ENCODE measurements around the gene AGPS.
"Not testable (repeated sequence)": the region's sequence is repeated elsewhere in the genome, so short reads cannot be mapped to it uniquely, and the experiment has no call there.

Gene AGPS

DNA sequence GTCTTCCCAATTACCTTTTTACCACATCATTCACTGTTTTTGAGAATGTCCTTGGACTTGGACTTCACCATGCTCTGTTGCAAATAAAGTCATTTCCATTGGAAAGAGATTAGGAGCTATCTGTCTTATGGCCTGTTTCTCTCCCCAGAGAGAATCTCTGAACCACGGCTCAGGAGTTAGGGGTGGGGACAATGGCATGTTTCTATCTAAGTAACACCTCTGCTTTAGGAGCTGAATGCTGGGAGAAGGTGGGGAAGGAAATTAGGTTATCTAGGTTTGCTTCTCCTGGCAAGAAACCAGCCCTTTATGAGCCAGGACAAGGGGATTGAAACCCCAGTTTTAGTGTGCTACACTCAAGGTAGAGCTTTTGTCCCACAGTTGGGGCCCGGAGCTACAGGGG is 86.3 kb downstream of the AGPS start:
- no peaks in the 10 kb centered on the region for H3K9me3 ChIP-seq (replicated peaks; ENCODE audit: low read length)
- no peak overlapping the region for H3K4me3 ChIP-seq (ENCODE audit: low read length)
- peaks cover 11% of the 10 kb centered on the region for H3K36me3 ChIP-seq (ENCODE audit: insufficient read depth, low read length)
- no peaks in the 10 kb centered on the region for H3K27me3 ChIP-seq (ENCODE audit: control insufficient read depth, insufficient read depth, low read length)
- peaks cover 7% of the 10 kb centered on the region for H3K4me1 ChIP-seq (ENCODE audit: control insufficient read depth, insufficient read depth, low read length)
- no peak overlapping the region for H3K9ac ChIP-seq (ENCODE audit: low read depth, low read length)
- no peak overlapping the region for H3K4me2 ChIP-seq (ENCODE audit: low read length)

DNA sequence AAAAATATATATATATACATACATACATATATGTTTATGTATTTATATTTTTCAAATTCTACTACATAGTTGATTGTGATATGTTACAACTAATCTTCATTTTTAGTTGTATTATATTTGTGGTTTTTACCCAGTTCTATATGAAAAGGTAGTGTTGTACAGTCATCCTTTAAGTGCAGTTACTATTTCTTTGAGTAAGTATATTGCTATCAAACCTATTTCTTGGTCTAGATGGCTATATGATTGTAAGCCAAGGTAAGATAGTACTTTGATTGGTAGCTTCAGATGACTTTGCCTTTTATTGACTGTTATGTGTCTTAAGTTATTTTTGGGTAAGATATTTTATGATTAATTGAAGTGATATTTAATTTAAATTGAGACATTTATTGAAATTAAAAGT is 89.6 kb downstream of the AGPS start:
- Histone ChIP-seq H3K4me2 (ENCODE audit: low read length) (no peak overlapping the region), H3K9me3 (replicated peaks; ENCODE audit: low read length) (no peaks in the 10 kb centered on the region), H3K36me3 (ENCODE audit: insufficient read depth, low read length) (peaks cover 22% of the 10 kb centered on the region), H3K4me3 (ENCODE audit: low read length) (no peak overlapping the region), H3K9ac (ENCODE audit: low read depth, low read length) (no peak overlapping the region), H3K27me3 (ENCODE audit: control insufficient read depth, insufficient read depth, low read length) (no peaks in the 10 kb centered on the region), H3K4me1 (ENCODE audit: control insufficient read depth, insufficient read depth, low read length) (no peaks in the 10 kb centered on the region)

DNA sequence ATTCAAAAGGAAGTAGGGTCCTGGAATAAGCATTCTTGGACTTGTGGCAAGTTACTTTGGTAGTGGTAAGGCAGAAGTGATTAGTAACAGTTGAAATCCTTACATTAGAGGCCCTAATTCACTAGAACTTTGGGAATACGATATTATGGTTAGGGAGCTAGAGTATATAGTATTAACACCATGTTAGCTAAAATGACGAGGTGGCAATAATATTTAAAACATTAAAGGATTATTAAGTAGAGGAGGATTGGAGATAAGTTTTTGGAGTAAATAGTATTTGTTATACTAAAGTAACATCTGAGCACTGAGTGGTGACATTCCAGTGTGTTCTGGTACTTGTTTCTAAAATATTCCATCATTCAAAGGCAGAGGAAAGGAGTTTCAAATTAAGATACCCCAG is 91.0 kb downstream of the AGPS start:
- no peaks in the 10 kb centered on the region for H3K27me3 ChIP-seq (ENCODE audit: control insufficient read depth, insufficient read depth, low read length)
- no peaks in the 10 kb centered on the region for H3K4me1 ChIP-seq (ENCODE audit: control insufficient read depth, insufficient read depth, low read length)
- no peak overlapping the region for H3K4me3 ChIP-seq (ENCODE audit: low read length)
- H3K36me3 ChIP-seq (ENCODE audit: insufficient read depth, low read length), result peaks cover 16% of the 10 kb centered on the region
- no peak overlapping the region for H3K9ac ChIP-seq (ENCODE audit: low read depth, low read length)
- no peaks in the 10 kb centered on the region for H3K9me3 ChIP-seq (replicated peaks; ENCODE audit: low read length)
- H3K4me2 ChIP-seq (ENCODE audit: low read length), result no peak overlapping the region

DNA sequence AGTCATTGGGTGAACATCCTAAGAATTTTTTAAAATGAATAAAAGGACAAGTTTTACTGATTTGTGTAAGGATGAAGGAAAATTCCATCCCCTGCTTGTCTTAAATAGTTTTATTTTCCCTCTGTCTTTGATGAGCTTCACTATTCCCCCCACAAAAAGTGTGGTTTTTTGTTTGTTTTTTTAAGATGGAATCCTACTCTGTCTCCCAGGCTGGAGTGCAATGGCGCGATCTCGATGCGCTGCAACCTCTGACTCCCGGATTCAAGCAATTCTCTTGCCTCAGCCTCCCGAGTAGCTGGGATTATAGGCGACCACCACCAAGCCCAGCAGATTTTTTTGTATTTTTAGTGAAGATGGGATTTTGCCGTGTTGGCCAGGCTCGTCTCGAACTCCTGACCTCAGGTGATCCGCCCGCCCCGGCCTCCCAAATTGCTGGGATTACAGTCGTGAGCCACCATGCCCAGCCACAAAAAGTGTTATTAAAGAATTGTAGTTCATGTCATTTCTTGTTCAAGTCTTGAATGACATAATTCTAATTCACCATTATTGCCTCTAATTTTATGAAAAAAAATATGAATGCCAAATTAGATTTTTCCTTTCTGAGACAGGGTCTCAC is 91.7 kb downstream of the AGPS start:
- peaks cover 10% of the 10 kb centered on the region for H3K36me3 ChIP-seq (ENCODE audit: insufficient read depth, low read length)
- no peak overlapping the region for H3K9ac ChIP-seq (ENCODE audit: low read depth, low read length)
- no peaks in the 10 kb centered on the region for H3K4me1 ChIP-seq (ENCODE audit: control insufficient read depth, insufficient read depth, low read length)

DNA sequence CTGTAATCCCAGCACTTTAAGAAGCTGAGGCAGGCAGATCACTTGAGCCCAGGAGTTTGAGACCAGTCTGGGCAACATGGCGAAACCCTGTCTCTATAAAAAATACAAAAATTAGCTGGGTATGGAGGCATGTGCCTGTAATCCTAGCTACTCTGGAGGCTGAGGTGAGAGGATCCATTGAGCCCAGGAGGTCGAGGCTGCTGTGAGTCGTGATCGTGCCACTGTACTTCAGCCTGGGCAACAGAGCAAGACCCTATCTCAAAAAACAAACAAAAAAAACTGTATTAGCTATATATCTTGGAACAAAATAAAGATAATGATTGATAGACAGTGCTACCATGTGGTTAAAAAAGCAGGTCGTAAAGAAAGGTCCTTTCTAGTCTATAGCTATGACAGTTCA is 93.1 kb downstream of the AGPS start:
- H3K4me1 ChIP-seq (ENCODE audit: control insufficient read depth, insufficient read depth, low read length); H3K27me3 ChIP-seq (ENCODE audit: control insufficient read depth, insufficient read depth, low read length); H3K9ac ChIP-seq (ENCODE audit: low read depth, low read length); H3K9me3 ChIP-seq (replicated peaks; ENCODE audit: low read length); H3K4me3 ChIP-seq (ENCODE audit: low read length); H3K4me2 ChIP-seq (ENCODE audit: low read length): not testable (repeated sequence)
- H3K36me3 ChIP-seq (ENCODE audit: insufficient read depth, low read length), result peaks cover 10% of the 10 kb centered on the region

More for the DNA sequence above, 91.7 kb downstream of the AGPS start:
- no peak overlapping the region for H3K4me3 ChIP-seq (ENCODE audit: low read length)
- H3K9me3 ChIP-seq (replicated peaks; ENCODE audit: low read length), result no peaks in the 10 kb centered on the region
- H3K4me2 ChIP-seq (ENCODE audit: low read length), result no peak overlapping the region
- H3K27me3 ChIP-seq (ENCODE audit: control insufficient read depth, insufficient read depth, low read length), result no peaks in the 10 kb centered on the region

DNA sequence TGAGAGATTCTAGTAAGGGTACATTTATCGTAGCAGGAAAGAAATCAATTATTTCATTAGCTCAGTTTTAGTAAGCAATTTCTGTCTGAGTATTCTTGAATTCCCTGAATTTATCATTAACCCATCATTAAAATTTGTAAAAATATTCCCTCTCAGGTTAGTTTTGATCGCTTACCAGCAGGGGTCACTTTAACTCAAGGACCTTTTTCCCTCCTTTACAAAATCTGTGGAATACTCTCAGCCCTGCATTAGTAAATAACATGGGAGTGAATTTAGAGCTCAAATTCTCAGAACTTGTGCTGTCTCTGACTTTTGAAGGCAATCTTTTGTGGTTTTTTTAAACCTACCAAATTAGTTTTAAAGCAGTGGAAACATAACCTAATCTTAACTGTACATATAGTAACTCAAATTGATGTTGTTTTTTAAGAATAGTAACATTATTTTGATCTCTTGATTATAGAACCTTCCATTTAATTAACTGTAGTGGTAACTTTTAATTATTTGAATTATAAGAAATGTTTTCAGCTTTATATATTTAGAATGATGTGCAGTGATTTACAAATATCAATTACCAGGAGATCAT is 97.2 kb downstream of the AGPS start:
- Histone ChIP-seq H3K36me3 (ENCODE audit: insufficient read depth, low read length) (peaks cover 8% of the 10 kb centered on the region), H3K4me3 (ENCODE audit: low read length) (no peak overlapping the region), H3K9me3 (replicated peaks; ENCODE audit: low read length) (no peaks in the 10 kb centered on the region), H3K4me2 (ENCODE audit: low read length) (no peak overlapping the region), H3K9ac (ENCODE audit: low read depth, low read length) (no peak overlapping the region), H3K27me3 (ENCODE audit: control insufficient read depth, insufficient read depth, low read length) (no peaks in the 10 kb centered on the region), H3K4me1 (ENCODE audit: control insufficient read depth, insufficient read depth, low read length) (no peaks in the 10 kb centered on the region)

DNA sequence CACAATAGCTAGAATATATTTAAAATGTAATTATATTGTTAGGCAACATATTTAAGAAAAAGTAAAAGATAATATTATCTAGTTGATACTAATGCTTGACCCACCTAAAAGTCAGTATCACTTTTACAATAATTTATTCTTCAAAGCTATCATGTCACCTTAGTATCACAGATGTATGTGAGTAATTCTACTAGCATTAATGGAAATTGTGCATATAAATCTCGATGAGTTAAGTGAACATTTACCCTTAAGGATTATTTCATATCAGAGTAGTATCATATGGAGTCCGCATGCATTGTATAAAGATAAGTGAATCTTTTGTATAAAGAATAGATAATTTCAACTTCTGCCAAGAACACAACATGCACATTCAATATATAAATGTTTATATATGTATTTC is 103.4 kb downstream of the AGPS start:
- no peak overlapping the region for H3K9ac ChIP-seq (ENCODE audit: low read depth, low read length)
- H3K4me3 ChIP-seq (ENCODE audit: low read length), result no peak overlapping the region
- H3K4me2 ChIP-seq (ENCODE audit: low read length), result no peak overlapping the region
- no peaks in the 10 kb centered on the region for H3K4me1 ChIP-seq (ENCODE audit: control insufficient read depth, insufficient read depth, low read length)
- no peaks in the 10 kb centered on the region for H3K9me3 ChIP-seq (replicated peaks; ENCODE audit: low read length)
- H3K27me3 ChIP-seq (ENCODE audit: control insufficient read depth, insufficient read depth, low read length), result no peaks in the 10 kb centered on the region
- peaks cover 4% of the 10 kb centered on the region for H3K36me3 ChIP-seq (ENCODE audit: insufficient read depth, low read length)

DNA sequence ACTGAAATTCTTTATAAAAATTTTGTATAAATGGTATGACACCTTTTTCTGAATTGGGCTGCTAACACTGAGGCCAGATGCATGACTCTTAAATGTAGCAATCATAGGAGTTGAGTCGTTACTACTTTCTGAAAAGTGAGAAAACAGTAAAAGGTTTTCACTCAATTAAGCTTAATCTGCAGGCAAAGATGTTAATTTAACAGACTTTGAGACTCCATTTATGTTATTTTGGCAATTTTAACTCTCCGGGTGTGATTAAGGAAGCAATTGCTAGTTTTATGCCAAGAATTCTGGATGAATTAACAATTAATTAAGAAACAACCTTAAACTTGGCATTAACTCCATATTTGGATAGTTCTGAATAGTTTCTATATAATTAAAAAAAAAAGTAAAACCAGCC is 104.3 kb downstream of the AGPS start:
- Histone ChIP-seq H3K4me3 (ENCODE audit: low read length) (no peak overlapping the region), H3K4me2 (ENCODE audit: low read length) (no peak overlapping the region), H3K9me3 (replicated peaks; ENCODE audit: low read length) (no peaks in the 10 kb centered on the region), H3K9ac (ENCODE audit: low read depth, low read length) (no peak overlapping the region), H3K36me3 (ENCODE audit: insufficient read depth, low read length) (peaks cover 4% of the 10 kb centered on the region), H3K27me3 (ENCODE audit: control insufficient read depth, insufficient read depth, low read length) (no peaks in the 10 kb centered on the region), H3K4me1 (ENCODE audit: control insufficient read depth, insufficient read depth, low read length) (no peaks in the 10 kb centered on the region)

DNA sequence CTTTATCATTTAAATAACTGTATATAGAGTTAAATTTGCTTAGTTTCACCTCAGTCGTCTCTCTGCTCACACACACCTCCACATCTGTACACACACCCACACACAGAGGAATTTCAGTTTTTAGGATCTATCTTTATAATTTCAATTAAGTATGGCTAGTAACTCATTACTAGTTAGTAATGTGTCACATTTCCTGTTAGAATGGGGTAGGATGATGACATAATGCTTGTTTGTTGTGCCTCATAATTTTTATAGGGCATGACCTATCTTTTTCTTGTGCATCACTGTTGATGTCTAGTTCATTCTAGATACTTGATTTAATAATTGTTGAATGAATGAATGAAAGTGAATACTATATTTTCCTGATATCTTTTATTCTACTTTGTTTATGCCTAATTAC is 108.6 kb downstream of the AGPS start:
- no peak overlapping the region for H3K9ac ChIP-seq (ENCODE audit: low read depth, low read length)
- no peaks in the 10 kb centered on the region for H3K9me3 ChIP-seq (replicated peaks; ENCODE audit: low read length)
- no peak overlapping the region for H3K4me2 ChIP-seq (ENCODE audit: low read length)
- H3K27me3 ChIP-seq (ENCODE audit: control insufficient read depth, insufficient read depth, low read length), result no peaks in the 10 kb centered on the region
- no peaks in the 10 kb centered on the region for H3K4me1 ChIP-seq (ENCODE audit: control insufficient read depth, insufficient read depth, low read length)
- H3K4me3 ChIP-seq (ENCODE audit: low read length), result no peak overlapping the region
- no peaks in the 10 kb centered on the region for H3K36me3 ChIP-seq (ENCODE audit: insufficient read depth, low read length)

DNA sequence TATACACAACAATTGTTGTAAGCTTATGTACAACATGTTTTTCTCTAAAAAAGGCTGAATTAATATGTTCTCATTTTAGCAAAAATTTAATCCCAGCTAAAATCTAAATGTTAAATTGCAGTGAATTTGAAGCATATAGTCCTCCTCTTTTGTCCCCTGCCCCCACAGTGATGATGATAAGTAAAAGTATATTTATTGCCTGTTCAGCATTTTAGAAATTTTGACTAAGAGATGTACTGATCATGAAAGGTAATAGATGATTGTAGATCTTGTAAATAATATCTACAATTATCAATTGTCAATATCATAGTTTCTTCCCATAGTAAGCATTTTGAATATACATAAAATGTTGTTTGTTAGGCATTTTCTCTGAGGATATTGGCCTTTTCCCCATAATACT is 113.9 kb downstream of the AGPS start:
- H3K9me3 ChIP-seq (replicated peaks; ENCODE audit: low read length), result no peaks in the 10 kb centered on the region
- no peak overlapping the region for H3K4me2 ChIP-seq (ENCODE audit: low read length)
- H3K4me3 ChIP-seq (ENCODE audit: low read length), result no peak overlapping the region
- H3K4me1 ChIP-seq (ENCODE audit: control insufficient read depth, insufficient read depth, low read length), result no peaks in the 10 kb centered on the region
- no peak overlapping the region for H3K9ac ChIP-seq (ENCODE audit: low read depth, low read length)
- peaks cover 10% of the 10 kb centered on the region for H3K36me3 ChIP-seq (ENCODE audit: insufficient read depth, low read length)
- no peaks in the 10 kb centered on the region for H3K27me3 ChIP-seq (ENCODE audit: control insufficient read depth, insufficient read depth, low read length)

DNA sequence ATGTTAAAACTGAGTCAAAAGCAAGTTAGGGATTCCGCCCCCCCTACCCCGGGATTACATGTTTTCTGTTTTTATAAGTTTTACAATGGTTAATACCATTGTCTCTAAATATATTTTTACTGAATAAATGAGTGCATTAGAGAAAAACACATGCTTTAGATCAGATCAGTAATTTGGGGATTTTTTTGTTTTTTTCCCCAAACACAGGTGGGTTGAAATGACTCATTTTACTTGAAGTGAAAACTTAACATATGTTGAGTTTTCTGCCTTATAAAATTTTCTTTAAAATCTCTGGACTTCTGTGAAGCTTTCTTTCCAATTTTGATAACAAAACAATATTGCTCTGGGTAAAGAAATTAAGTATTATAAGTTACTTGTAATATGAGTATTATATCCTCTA is 114.4 kb downstream of the AGPS start:
- Histone ChIP-seq H3K27me3 (ENCODE audit: control insufficient read depth, insufficient read depth, low read length) (no peaks in the 10 kb centered on the region), H3K36me3 (ENCODE audit: insufficient read depth, low read length) (peaks cover 10% of the 10 kb centered on the region), H3K4me1 (ENCODE audit: control insufficient read depth, insufficient read depth, low read length) (no peaks in the 10 kb centered on the region), H3K4me2 (ENCODE audit: low read length) (no peak overlapping the region), H3K9me3 (replicated peaks; ENCODE audit: low read length) (no peaks in the 10 kb centered on the region), H3K4me3 (ENCODE audit: low read length) (no peak overlapping the region), H3K9ac (ENCODE audit: low read depth, low read length) (no peak overlapping the region)

DNA sequence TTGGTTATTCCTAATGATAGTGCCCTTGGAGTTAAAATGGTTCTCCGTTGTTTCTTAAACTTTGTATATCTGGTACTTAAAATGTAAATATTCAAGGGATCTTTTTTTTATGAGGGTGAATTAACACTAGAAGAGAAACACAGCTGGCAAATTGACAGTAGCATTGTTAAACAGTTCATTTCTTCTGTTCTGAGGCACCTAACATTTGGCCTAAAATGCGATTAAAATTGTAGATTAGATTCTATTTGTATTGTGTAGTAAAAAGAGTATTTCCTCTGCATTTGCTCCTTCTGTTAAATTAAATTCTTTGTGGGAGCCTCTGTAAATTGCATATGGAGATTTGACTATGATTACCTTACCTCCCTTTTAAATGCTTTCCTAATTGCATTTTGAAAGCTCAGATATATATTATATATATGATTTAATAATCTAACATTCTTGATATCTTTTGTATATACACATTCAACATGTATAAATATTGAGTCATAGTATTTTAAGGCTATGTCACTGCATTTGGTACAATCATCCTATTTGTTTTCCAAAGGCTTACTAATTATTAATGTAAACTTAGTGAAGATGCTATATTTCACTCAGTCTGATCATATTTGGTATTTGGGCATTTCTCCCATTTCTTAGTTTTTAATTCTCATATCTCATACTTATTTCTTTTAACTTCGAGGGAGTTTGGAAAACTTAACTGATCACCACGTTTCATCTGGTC is 124.4 kb downstream of the AGPS start:
- no peak overlapping the region for H3K4me3 ChIP-seq (ENCODE audit: low read length)
- peaks cover 12% of the 10 kb centered on the region for H3K36me3 ChIP-seq (ENCODE audit: insufficient read depth, low read length)

More for the DNA sequence above, 124.4 kb downstream of the AGPS start:
- Histone ChIP-seq H3K9ac (ENCODE audit: low read depth, low read length) (no peak overlapping the region), H3K4me1 (ENCODE audit: control insufficient read depth, insufficient read depth, low read length) (no peaks in the 10 kb centered on the region), H3K27me3 (ENCODE audit: control insufficient read depth, insufficient read depth, low read length) (no peaks in the 10 kb centered on the region), H3K9me3 (replicated peaks; ENCODE audit: low read length) (no peaks in the 10 kb centered on the region), H3K4me2 (ENCODE audit: low read length) (no peak overlapping the region)
